MM.1S (cell line): ENCODE measurements around the gene DLX2.

ENCODE experiments used
- CTCF ChIP-seq: fragments of 300-600 bp; sonication (generic); IDR thresholded peaks from 2 replicates; pipeline ENCODE4 v1.5.1; 2016; ENCODE audit warnings: antibody characterized with exemption, low read length, mixed read lengths
- EZH2 ChIP-seq: fragments of 300-600 bp; sonication (generic); optimal IDR thresholded peaks from 2 replicates; pipeline ENCODE3; 2017; ENCODE audit warnings: low read depth, mild to moderate bottlenecking, antibody characterized with exemption, low read length, mixed read lengths
- EZH2phosphoT487 ChIP-seq: fragments of 300-600 bp; sonication (generic); IDR thresholded peaks from 2 replicates; pipeline ENCODE4 v1.6.1; 2018; ENCODE audit warnings: antibody characterized with exemption, low read length

GRCh38 chr2:172073518-172073917 lies 29.2 kb downstream of the DLX2 start:
- TF ChIP-seq EZH2 = no peak
- no peak for TF ChIP-seq CTCF
- no peak for TF ChIP-seq EZH2phosphoT487
